SH-SY5Y (cell line): ENCODE measurements around the gene TAL2.

Experiments
- GATA2 ChIP-seq: IDR thresholded peaks from 2 replicates; pipeline ENCODE4 v1.6.1; 2011; ENCODE audit warnings: mild to moderate bottlenecking, low read depth, low read length
- GATA3 ChIP-seq: IDR thresholded peaks from 2 replicates; pipeline ENCODE4 v1.6.1; 2011; ENCODE audit warnings: low read depth, mild to moderate bottlenecking, low read length, moderate library complexity

GRCh38 chr9:105678163-105678562 lies 15.9 kb downstream of the TAL2 start:
- TF ChIP-seq GATA3 (no peak), GATA2 (no peak)
